ENCODE results near the gene TTC28.

- TF ChIP-seq, protein P1, sequence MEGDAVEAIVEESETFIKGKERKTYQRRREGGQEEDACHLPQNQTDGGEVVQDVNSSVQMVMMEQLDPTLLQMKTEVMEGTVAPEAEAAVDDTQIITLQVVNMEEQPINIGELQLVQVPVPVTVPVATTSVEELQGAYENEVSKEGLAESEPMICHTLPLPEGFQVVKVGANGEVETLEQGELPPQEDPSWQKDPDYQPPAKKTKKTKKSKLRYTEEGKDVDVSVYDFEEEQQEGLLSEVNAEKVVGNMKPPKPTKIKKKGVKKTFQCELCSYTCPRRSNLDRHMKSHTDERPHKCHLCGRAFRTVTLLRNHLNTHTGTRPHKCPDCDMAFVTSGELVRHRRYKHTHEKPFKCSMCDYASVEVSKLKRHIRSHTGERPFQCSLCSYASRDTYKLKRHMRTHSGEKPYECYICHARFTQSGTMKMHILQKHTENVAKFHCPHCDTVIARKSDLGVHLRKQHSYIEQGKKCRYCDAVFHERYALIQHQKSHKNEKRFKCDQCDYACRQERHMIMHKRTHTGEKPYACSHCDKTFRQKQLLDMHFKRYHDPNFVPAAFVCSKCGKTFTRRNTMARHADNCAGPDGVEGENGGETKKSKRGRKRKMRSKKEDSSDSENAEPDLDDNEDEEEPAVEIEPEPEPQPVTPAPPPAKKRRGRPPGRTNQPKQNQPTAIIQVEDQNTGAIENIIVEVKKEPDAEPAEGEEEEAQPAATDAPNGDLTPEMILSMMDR (IDR thresholded peaks at IDR 0.05): no peak
- TF ChIP-seq POLR2A (IDR thresholded peaks at IDR 0.05): no peak
Measured at GRCh38 chr22:28185130-28185529, 494.5 kb downstream of the TTC28 start.

All from heart left ventricle (tissue), 13 donors.